Effector memory CD8-positive, alpha-beta T cell (primary cell): Measurements from ENCODE around the gene PEX11G.
A peak's percentile ranks its signal among the peaks of the same experiment; 100 is the strongest.
"Not testable (repeated sequence)": the region's sequence is repeated elsewhere in the genome, so short reads cannot be mapped to it uniquely, and the experiment has no call there.

ENCODE experiments used
- ATAC-seq: fragments of 150-1000 bp; cut with Tn5 transposase; replicated peaks from 2 replicates; pipeline ENCODE4 v1.10.0; 2021; ENCODE audit warnings: mild to moderate bottlenecking, moderate library complexity
- DNase-seq, 3 experiments: peaks; one replicate each; pipeline ENCODE4 v3.0.0; 2021
- H3K27ac Mint-ChIP-seq, 2 donors: one replicate each; pipeline ENCODE4 v1.8.0; 2022; ENCODE audit warnings: mild to moderate bottlenecking in 2 of 2, mixed read lengths in 2 of 2, moderate library complexity in 2 of 2
- H3K27me3 Mint-ChIP-seq, 2 donors: one replicate each; pipeline ENCODE4 v1.8.0; 2022; ENCODE audit warnings: mixed read lengths in 2 of 2
- H3K36me3 Mint-ChIP-seq: one replicate; pipeline ENCODE4 v1.8.0; 2022; ENCODE audit warnings: mild to moderate bottlenecking, moderate library complexity, mixed read lengths; ENCODE audit not compliant: insufficient read depth
- H3K4me1 Mint-ChIP-seq, 2 donors: one replicate each; pipeline ENCODE4 v1.8.0; 2022; ENCODE audit warnings: low read depth in 2 of 2, mixed read lengths in 2 of 2
- H3K4me3 Mint-ChIP-seq, 2 donors: one replicate each; pipeline ENCODE4 v1.8.0; 2022; ENCODE audit warnings: mild to moderate bottlenecking in 2 of 2, mixed read lengths in 2 of 2, moderate library complexity in 2 of 2
- H3K9me3 Mint-ChIP-seq, 2 donors: one replicate each; pipeline ENCODE4 v1.8.0; 2022; ENCODE audit warnings: mixed read lengths in 2 of 2

The PEX11G gene

GRCh38 chr19:7459773-7460172 lies 29.1 kb downstream of the PEX11G start:
- no peaks in the 10 kb centered on the region for H3K27me3 Mint-ChIP-seq
- DNase-seq (no peak), ATAC-seq (no peak)
- peaks cover 7 to 11% of the 10 kb centered on the region in 2 donors for H3K4me1 Mint-ChIP-seq
- H3K27ac Mint-ChIP-seq = peak overlapping the region in 1 of 2 donors; percentile 83
- H3K36me3 Mint-ChIP-seq = peaks cover 94% of the 10 kb centered on the region
- H3K4me3 Mint-ChIP-seq = no peak overlapping the region
- H3K9me3 Mint-ChIP-seq = no peaks in the 10 kb centered on the region

GRCh38 chr19:7458675-7459074 lies 30.2 kb downstream of the PEX11G start:
- Mint-ChIP-seq H3K4me3 (no peak overlapping the region), H3K27ac (no peak overlapping the region), H3K4me1 (peaks cover 11 to 12% of the 10 kb centered on the region in 2 donors), H3K9me3 (no peaks in the 10 kb centered on the region), H3K27me3 (no peaks in the 10 kb centered on the region), H3K36me3 (peaks cover 96% of the 10 kb centered on the region)
- no peak for ATAC-seq
- DNase-seq = no peak

DNA sequence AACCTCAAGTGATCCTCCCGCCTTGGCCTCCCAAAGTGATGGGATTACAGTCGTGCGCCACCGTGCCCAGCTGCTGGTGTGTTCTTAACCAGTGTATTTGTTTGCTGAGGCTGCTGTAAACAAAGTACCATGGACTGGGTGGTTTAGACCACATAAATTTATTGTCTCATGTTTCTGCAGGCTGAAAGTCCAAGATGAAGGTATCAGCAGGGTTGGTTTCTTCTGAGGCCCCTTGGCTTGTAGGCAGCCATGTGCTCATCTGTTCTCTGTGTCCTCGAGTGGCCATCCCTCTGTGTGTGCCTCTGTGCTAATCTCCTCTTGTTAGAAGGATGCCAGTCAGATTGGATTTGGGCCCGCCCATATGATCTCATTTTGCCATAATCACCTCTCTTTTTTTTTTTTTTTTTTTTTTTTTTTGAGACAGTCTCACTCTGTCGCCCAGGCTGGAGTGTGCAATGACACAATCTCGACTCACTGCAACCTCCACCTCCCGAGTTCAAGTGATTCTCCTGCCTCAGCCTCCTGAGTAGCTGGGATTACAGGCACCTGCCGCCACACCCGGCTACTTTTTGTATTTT lies 31.8 kb downstream of the PEX11G start:
- no peaks in the 10 kb centered on the region for H3K9me3 Mint-ChIP-seq
- peak overlapping the region in 1 of 2 donors; percentile 8 for H3K27ac Mint-ChIP-seq
- H3K4me1 Mint-ChIP-seq = peaks cover 13 to 16% of the 10 kb centered on the region in 2 donors
- no peak overlapping the region for H3K4me3 Mint-ChIP-seq
- DNase-seq = no peak
- no peaks in the 10 kb centered on the region for H3K27me3 Mint-ChIP-seq
- H3K36me3 Mint-ChIP-seq = peaks cover 86% of the 10 kb centered on the region
- no peak for ATAC-seq

DNA sequence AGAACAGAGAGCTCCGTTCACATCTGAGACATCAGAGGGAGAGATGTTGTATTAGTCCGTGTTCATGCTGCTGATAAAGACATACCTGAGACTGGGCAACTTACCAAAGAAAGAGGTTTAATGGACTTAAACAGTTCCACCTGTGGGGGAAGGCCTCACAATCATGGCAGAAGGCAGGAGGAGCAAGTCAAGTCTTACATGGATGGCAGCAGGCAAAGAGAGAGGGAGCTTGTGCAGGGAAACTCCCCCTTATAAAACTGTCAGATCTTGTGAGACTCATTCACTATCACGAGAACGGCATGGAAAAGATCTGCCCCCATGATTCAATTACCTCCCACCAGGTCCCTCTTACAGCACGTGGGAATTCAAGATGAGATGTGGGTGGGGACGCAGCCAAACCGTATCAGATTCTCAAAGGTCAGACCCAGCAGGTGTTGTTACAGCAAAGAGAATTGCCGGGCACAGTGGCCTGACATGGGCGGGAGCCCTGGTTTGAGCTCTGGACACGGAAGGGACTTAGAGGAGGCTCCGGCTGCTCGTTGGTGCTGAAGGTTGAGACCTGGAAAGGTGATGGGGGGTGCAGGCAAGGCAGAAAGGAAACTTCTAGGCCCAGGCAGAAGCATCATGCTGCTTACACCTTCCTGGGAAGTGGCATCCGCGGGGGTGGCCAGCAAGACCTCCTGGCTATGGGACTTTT lies 33.1 kb downstream of the PEX11G start:
- DNase-seq (no peak), ATAC-seq (no peak)
- no peaks in the 10 kb centered on the region for H3K27me3 Mint-ChIP-seq
- peaks cover 81% of the 10 kb centered on the region for H3K36me3 Mint-ChIP-seq
- no peaks in the 10 kb centered on the region for H3K9me3 Mint-ChIP-seq
- peaks cover 18 to 19% of the 10 kb centered on the region in 2 donors for H3K4me1 Mint-ChIP-seq
- H3K27ac Mint-ChIP-seq = peak overlapping the region in 1 of 2 donors; percentile 51
- no peak overlapping the region for H3K4me3 Mint-ChIP-seq

DNA sequence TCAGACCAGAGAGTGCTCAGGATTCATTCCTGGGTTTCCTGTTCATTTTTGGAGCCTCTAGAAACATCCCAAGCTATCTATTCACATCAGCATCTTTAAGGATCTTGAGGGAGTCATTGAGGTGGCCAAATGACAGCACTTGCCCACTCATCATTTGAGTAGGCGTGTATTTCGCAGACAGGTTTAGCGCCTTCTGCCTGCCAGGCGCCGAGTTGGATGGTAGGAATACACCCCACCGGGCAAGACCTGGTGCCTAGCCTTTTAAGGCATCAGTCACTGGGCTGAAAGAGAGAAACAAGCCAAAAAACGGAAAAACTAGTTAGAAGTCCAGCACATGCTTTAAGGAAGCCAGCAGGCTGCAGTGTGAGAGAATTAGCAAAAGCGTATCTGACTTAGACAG lies 33.8 kb downstream of the PEX11G start:
- peaks cover 21 to 26% of the 10 kb centered on the region in 2 donors for H3K4me1 Mint-ChIP-seq
- H3K27me3 Mint-ChIP-seq = no peaks in the 10 kb centered on the region

DNA sequence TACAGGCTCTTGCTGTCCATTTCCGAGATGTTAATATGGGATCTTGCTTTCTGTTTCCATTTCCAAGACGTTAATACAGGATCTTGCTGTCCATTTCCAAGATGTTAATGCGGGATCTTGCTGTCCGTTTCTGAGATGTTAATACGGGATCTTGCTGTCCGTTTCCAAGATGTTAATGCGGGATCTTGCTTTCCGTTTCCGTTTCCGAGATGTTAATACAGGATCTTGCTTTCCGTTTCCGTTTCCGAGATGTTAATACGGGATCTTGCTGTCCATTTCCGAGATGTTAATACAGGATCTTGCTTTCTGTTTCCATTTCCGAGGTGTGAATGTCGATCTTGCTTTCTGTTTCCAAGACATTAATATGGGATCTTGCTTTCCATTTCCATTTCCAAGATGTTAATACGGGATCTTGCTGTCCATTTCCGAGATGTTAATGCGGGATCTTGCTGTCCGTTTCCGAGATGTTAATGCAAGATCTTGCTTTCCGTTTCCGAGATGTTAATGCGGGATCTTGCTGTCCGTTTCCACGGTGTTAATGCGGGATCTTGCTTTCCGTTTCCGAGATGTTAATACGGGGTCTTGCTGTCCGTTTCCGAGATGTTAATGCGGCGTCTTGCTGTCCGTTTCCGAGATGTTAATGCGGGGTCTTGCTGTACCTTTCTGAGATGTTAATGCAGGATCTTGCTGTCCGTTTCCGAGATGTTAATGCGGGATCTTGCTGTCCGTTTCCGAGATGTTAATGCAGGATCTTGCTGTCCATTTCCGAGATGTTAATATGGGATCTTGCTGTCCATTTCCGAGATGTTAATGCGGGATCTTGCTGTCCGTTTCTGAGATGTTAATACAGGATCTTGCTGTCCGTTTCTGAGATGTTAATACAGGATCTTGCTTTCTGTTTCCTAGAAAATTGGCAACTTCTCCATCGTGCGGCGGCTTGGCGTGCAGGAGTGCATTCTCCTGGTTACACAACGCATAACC lies 38.3 kb downstream of the PEX11G start:
- Mint-ChIP-seq H3K4me1 (peaks cover 17 to 26% of the 10 kb centered on the region in 2 donors), H3K9me3 (no peaks in the 10 kb centered on the region), H3K4me3 (no peak overlapping the region), H3K27ac (no peak overlapping the region), H3K36me3 (peaks cover 74% of the 10 kb centered on the region), H3K27me3 (no peaks in the 10 kb centered on the region)
- no peak for ATAC-seq
- DNase-seq = no peak

More for the DNA sequence above, 33.8 kb downstream of the PEX11G start:
- H3K36me3 Mint-ChIP-seq = peaks cover 73% of the 10 kb centered on the region
- DNase-seq (no peak), ATAC-seq (no peak)
- no peak overlapping the region for H3K4me3 Mint-ChIP-seq
- no peak overlapping the region for H3K27ac Mint-ChIP-seq
- no peaks in the 10 kb centered on the region for H3K9me3 Mint-ChIP-seq

- H3K4me3 Mint-ChIP-seq, H3K9me3 Mint-ChIP-seq, ATAC-seq, H3K27ac Mint-ChIP-seq, H3K27me3 Mint-ChIP-seq, DNase-seq: not testable (repeated sequence)
- Mint-ChIP-seq H3K4me1 (peaks cover 10 to 18% of the 10 kb centered on the region in 2 donors), H3K36me3 (peaks cover 74% of the 10 kb centered on the region)
These were observed 39.3 kb downstream of the PEX11G start for GRCh38 chr19:7449391-7450070.

GRCh38 chr19:7447648-7448047 lies 41.2 kb downstream of the PEX11G start:
- H3K27ac Mint-ChIP-seq = peak overlapping the region in 1 of 2 donors; percentile 63
- no peak for ATAC-seq
- no peaks in the 10 kb centered on the region for H3K27me3 Mint-ChIP-seq
- H3K9me3 Mint-ChIP-seq = no peaks in the 10 kb centered on the region
- H3K4me1 Mint-ChIP-seq = peaks cover 11% of the 10 kb centered on the region in 2 donors
- peaks cover 78% of the 10 kb centered on the region for H3K36me3 Mint-ChIP-seq
- no peak for DNase-seq
- no peak overlapping the region for H3K4me3 Mint-ChIP-seq

GRCh38 chr19:7445104-7445503 lies 43.7 kb downstream of the PEX11G start:
- Mint-ChIP-seq H3K4me1 (peaks cover 1 to 7% of the 10 kb centered on the region in 2 donors), H3K36me3 (peaks cover 96% of the 10 kb centered on the region)

GRCh38 chr19:7444042-7444441 lies 44.8 kb downstream of the PEX11G start:
- no peak overlapping the region for H3K27ac Mint-ChIP-seq
- H3K27me3 Mint-ChIP-seq = no peaks in the 10 kb centered on the region
- H3K36me3 Mint-ChIP-seq = peaks cover 95% of the 10 kb centered on the region
- ATAC-seq (no peak), DNase-seq (no peak)
- H3K4me1 Mint-ChIP-seq = peaks cover 1 to 6% of the 10 kb centered on the region in 2 donors
- no peaks in the 10 kb centered on the region for H3K9me3 Mint-ChIP-seq
- no peak overlapping the region for H3K4me3 Mint-ChIP-seq

More at GRCh38 chr19:7445104-7445503, 43.7 kb downstream of the PEX11G start:
- Mint-ChIP-seq H3K9me3 (no peaks in the 10 kb centered on the region), H3K4me3 (no peak overlapping the region), H3K27ac (peak overlapping the region; percentile 35 to 38), H3K27me3 (no peaks in the 10 kb centered on the region)
- DNase-seq = no peak
- ATAC-seq = no peak

GRCh38 chr19:7442423-7442822 lies 46.4 kb downstream of the PEX11G start:
- Mint-ChIP-seq H3K27ac (peak overlapping the region in 1 of 2 donors; percentile 65), H3K36me3 (peaks cover 94% of the 10 kb centered on the region), H3K4me1 (peaks cover 1 to 6% of the 10 kb centered on the region in 2 donors), H3K27me3 (no peaks in the 10 kb centered on the region), H3K9me3 (no peaks in the 10 kb centered on the region), H3K4me3 (no peak overlapping the region)
- ATAC-seq = no peak
- DNase-seq = no peak

- H3K27me3 Mint-ChIP-seq = no peaks in the 10 kb centered on the region
- no peak for ATAC-seq
- no peaks in the 10 kb centered on the region for H3K9me3 Mint-ChIP-seq
- no peak overlapping the region for H3K4me3 Mint-ChIP-seq
- peak overlapping the region in 1 of 2 donors; percentile 50 for H3K27ac Mint-ChIP-seq
- no peak for DNase-seq
- H3K4me1 Mint-ChIP-seq = peaks cover 1 to 6% of the 10 kb centered on the region in 2 donors
- H3K36me3 Mint-ChIP-seq = peaks cover 94% of the 10 kb centered on the region
These were observed 47.2 kb downstream of the PEX11G start for GRCh38 chr19:7441468-7442146.
